ENCODE measurements around the gene CHST10. TPM values are rescaled to one million over a fixed set of nuclear protein-coding genes. Genes with fewer than 3 reads are reported as not detected.

The CHST10 gene
- total and polyA plus RNA-seq, 2 donors (not counting 3 experiments of a cell fraction or from before 2014, with no cell fraction given) = 11.1 to 12.3 TPM

GRCh38 chr2:100359576-100359975 lies 57.9 kb downstream of the CHST10 start:
- H3K79me2 ChIP-seq (ENCODE audit: control insufficient read depth, insufficient read depth, low read length) = no peaks in the 10 kb centered on the region
- TF ChIP-seq GATA2 (IDR thresholded peaks at IDR 0.05; ENCODE audit: insufficient read depth, insufficient read length, low read depth, low read length) (no peak), POLR2AphosphoS5 (IDR thresholded peaks at IDR 0.05; ENCODE audit: insufficient read depth, low read depth, low read length) (no peak), JUN (IDR thresholded peaks at IDR 0.05; ENCODE audit: borderline replicate concordance, insufficient read depth, insufficient read length, low read depth) (no peak), MAX (IDR thresholded peaks at IDR 0.05; ENCODE audit: insufficient read depth, insufficient read length) (no peak), FOS (IDR thresholded peaks at IDR 0.05; ENCODE audit: borderline replicate concordance, insufficient read depth, low read length) (no peak), CTCF (IDR thresholded peaks at IDR 0.05; ENCODE audit: extremely low read depth in 1 of 2, insufficient read depth in 1 of 2, low read depth in 1 of 2, low read length in 2 of 2) (no peak), EZH2 (IDR thresholded peaks at IDR 0.05; ENCODE audit: borderline replicate concordance, low read depth, low read length, severe bottlenecking) (no peak), MYC (IDR thresholded peaks at IDR 0.05; ENCODE audit: low read depth, low read length) (no peak), POLR2A (IDR thresholded peaks at IDR 0.05; ENCODE audit: low read depth, low read length) (no peak)
- CTCF ChIA-PET = interaction anchor here (1.1 kb wide), 1 partner anchor 97 kb away, joined by 3 read pairs; no protein-coding TSS in a partner anchor
- no peak overlapping the region for H3K27ac ChIP-seq (ENCODE audit: insufficient read depth, low read depth, low read length)
- DNase-seq (ENCODE audit: low read depth, low spot score) = no peak
- intact Hi-C loops (cut with micrococcal nuclease) = no loop called here
- H3K36me3 ChIP-seq (ENCODE audit: control insufficient read depth in 2 of 2, extremely low read depth in 1 of 2, insufficient read depth in 2 of 2, low read length in 2 of 2) = no peaks in the 10 kb centered on the region
- H3K9me3 ChIP-seq (replicated peaks; ENCODE audit: control insufficient read depth, insufficient read depth, low read length) = no peaks in the 10 kb centered on the region
- FAIRE-seq = no peak
- H3K9me1 ChIP-seq (replicated peaks; ENCODE audit: control insufficient read depth, extremely low read depth, insufficient read depth, low read length) = no peaks in the 10 kb centered on the region
- H4K20me1 ChIP-seq (replicated peaks; ENCODE audit: control insufficient read depth, extremely low read depth, insufficient read depth, low read length) = no peaks in the 10 kb centered on the region
- no peak overlapping the region for H3K9ac ChIP-seq (replicated peaks; ENCODE audit: extremely low read depth, insufficient read depth, low read length)
- H3K4me2 ChIP-seq (ENCODE audit: insufficient read depth, low read length) = no peak overlapping the region
- H2AFZ ChIP-seq (ENCODE audit: low read depth, low read length) = no peak overlapping the region
- POLR2A ChIA-PET = no interaction called here
- BruUV-seq (replicated peaks) = no TSS peak
- peaks cover 0 to 2% of the 10 kb centered on the region in 2 experiments for H3K27me3 ChIP-seq (ENCODE audit: control insufficient read depth in 2 of 2, insufficient read depth in 2 of 2, low read length in 2 of 2)
- no peaks in the 10 kb centered on the region for H3K4me1 ChIP-seq (ENCODE audit: control insufficient read depth, extremely low read depth, insufficient read depth, low read length)
- H3K4me3 ChIP-seq (replicated peaks in 1 of 3; ENCODE audit: insufficient read depth in 1 of 3, low read depth in 1 of 3, low read length in 3 of 3) = no peak overlapping the region
- dilution Hi-C loops (cut with MboI; ENCODE audit: extremely low pct_ligation_motif_present, low sequenced_read_pairs) = no loop called here

Measured in endothelial cell of umbilical vein (primary cell).